Activated CD8-positive, alpha-beta memory T cell treated with anti-CD3 and anti-CD28 coated beads for 48 hours (primary cell): ENCODE data around the gene COMMD3.
A peak's percentile ranks its signal among the peaks of the same experiment; 100 is the strongest.
"Not testable (repeated sequence)": the region's sequence is repeated elsewhere in the genome, so short reads cannot be mapped to it uniquely, and the experiment has no call there.

Experiments
- DNase-seq, 3 experiments: peaks; one replicate each; pipeline ENCODE4 v3.0.0-alpha.2; 2020; ENCODE audit warnings: low read depth in 2 of 3, low spot score in 2 of 3

The COMMD3 gene

GRCh38 chr10:22316286-22317075, at the start of gene COMMD3:
Gene COMMD3 (plus strand): TSS chr10:22316388. CDS start chr10:22316418, 30 bp downstream.
- peak in 2 of 3 experiments; percentile 52 to 57 for DNase-seq

- DNase-seq = no peak
Observed at GRCh38 chr10:22268503-22268902, 47.7 kb upstream of the COMMD3 start.

GRCh38 chr10:22271786-22272185, 44.4 kb upstream of the COMMD3 start:
- DNase-seq = no peak

GRCh38 chr10:22278441-22278782, 37.8 kb upstream of the COMMD3 start:
- DNase-seq = no peak

GRCh38 chr10:22280078-22280477, 36.1 kb upstream of the COMMD3 start:
- no peak for DNase-seq

GRCh38 chr10:22285130-22285529, 31.1 kb upstream of the COMMD3 start:
- no peak for DNase-seq

GRCh38 chr10:22293747-22294404, 22.3 kb upstream of the COMMD3 start:
- DNase-seq = no peak

GRCh38 chr10:22294694-22295093, 21.5 kb upstream of the COMMD3 start:
- no peak for DNase-seq

- DNase-seq = no peak
Observed at GRCh38 chr10:22301193-22301592, 15.0 kb upstream of the COMMD3 start.

GRCh38 chr10:22303461-22303860, 12.7 kb upstream of the COMMD3 start:
- DNase-seq = no peak

- no peak for DNase-seq
Observed at GRCh38 chr10:22305721-22306120, 10.5 kb upstream of the COMMD3 start.

GRCh38 chr10:22308390-22308789, 7.8 kb upstream of the COMMD3 start:
- no peak for DNase-seq

- no peak for DNase-seq
Observed at GRCh38 chr10:22309180-22310000, 6.8 kb upstream of the COMMD3 start.

- DNase-seq = not testable (repeated sequence)
Observed at GRCh38 chr10:22310012-22310411, 6.2 kb upstream of the COMMD3 start.

- no peak for DNase-seq
Observed at GRCh38 chr10:22310928-22311327, 5.3 kb upstream of the COMMD3 start.

- no peak for DNase-seq
Observed at GRCh38 chr10:22314852-22315251, 1.3 kb upstream of the COMMD3 start.

- DNase-seq = peak in 1 of 3 experiments; percentile 31
Observed at GRCh38 chr10:22315455-22316285, 518 bp upstream of the COMMD3 start.

- DNase-seq = no peak
Observed at GRCh38 chr10:22317076-22317370, 835 bp downstream of the COMMD3 start.

GRCh38 chr10:22317771-22318565, 1.8 kb downstream of the COMMD3 start:
- DNase-seq = no peak

- no peak for DNase-seq
Observed at GRCh38 chr10:22318772-22319171, 2.6 kb downstream of the COMMD3 start.
